Measurements from ENCODE around the gene UIMC1.
A peak's percentile ranks its signal among the peaks of the same experiment; 100 is the strongest.

Gene UIMC1

GRCh38 chr5:176902911-176903664, 103.5 kb downstream of the UIMC1 start:
- DNase-seq: no peak

GRCh38 chr5:176902102-176902814, 104.3 kb downstream of the UIMC1 start:
- no peak for DNase-seq

- no peak for DNase-seq
Observed at GRCh38 chr5:176901260-176902101, 105.1 kb downstream of the UIMC1 start.

- no peak for DNase-seq
Observed at GRCh38 chr5:176900780-176901204, 105.8 kb downstream of the UIMC1 start.

GRCh38 chr5:176899946-176900779, 106.4 kb downstream of the UIMC1 start:
- peak in 5 of 56 donors; percentile 16 to 26 (median 18) for DNase-seq

GRCh38 chr5:176899296-176899891, 107.2 kb downstream of the UIMC1 start, which contains the start of gene HK3:
Gene HK3, minus strand, starts transcription at chr5:176899346. Its CDS starts 3,187 bp downstream, at chr5:176896159.
- DNase-seq: peak in 1 of 56 donors; percentile 28

GRCh38 chr5:176897263-176897662, 109.3 kb downstream of the UIMC1 start:
- DNase-seq: no peak

GRCh38 chr5:176895831-176896230, 110.7 kb downstream of the UIMC1 start:
- DNase-seq: no peak

GRCh38 chr5:176894298-176894697, 112.3 kb downstream of the UIMC1 start:
- DNase-seq: no peak

- no peak for DNase-seq
Observed at GRCh38 chr5:176892663-176893062, 113.9 kb downstream of the UIMC1 start.

GRCh38 chr5:176891331-176891958, 115.1 kb downstream of the UIMC1 start:
- no peak for DNase-seq

GRCh38 chr5:176890455-176891330, 115.9 kb downstream of the UIMC1 start:
- DNase-seq: no peak

- DNase-seq: no peak
Observed at GRCh38 chr5:176889321-176890280, 117.0 kb downstream of the UIMC1 start.

GRCh38 chr5:176888865-176889165, 117.8 kb downstream of the UIMC1 start:
- no peak for DNase-seq

GRCh38 chr5:176888016-176888864, 118.3 kb downstream of the UIMC1 start:
- DNase-seq: no peak

GRCh38 chr5:176887252-176887849, 119.2 kb downstream of the UIMC1 start:
- no peak for DNase-seq
